Measurements from ENCODE around the gene SYNE1. TPM values are rescaled to one million over a fixed set of nuclear protein-coding genes. Genes with fewer than 3 reads are reported as not detected.
A peak's percentile ranks its signal among the peaks of the same experiment; 100 is the strongest.

The SYNE1 gene
- total RNA-seq, 1 donor from 2014 or later: 316 TPM

GRCh38 chr6:152271776-152272464, 365.2 kb downstream of the SYNE1 start:
- DNase-seq: no peak

- DNase-seq: no peak
Measured at GRCh38 chr6:152270301-152270925, 366.7 kb downstream of the SYNE1 start.

GRCh38 chr6:152268846-152269442, 368.2 kb downstream of the SYNE1 start:
- DNase-seq: no peak

- DNase-seq: no peak
Measured at GRCh38 chr6:152267967-152268845, 369.0 kb downstream of the SYNE1 start.

GRCh38 chr6:152265651-152266050, 371.5 kb downstream of the SYNE1 start:
- DNase-seq: no peak

GRCh38 chr6:152263582-152263981, 373.6 kb downstream of the SYNE1 start:
- DNase-seq: no peak

GRCh38 chr6:152261179-152261578, 376.0 kb downstream of the SYNE1 start:
- DNase-seq: no peak

GRCh38 chr6:152259234-152259633, 377.9 kb downstream of the SYNE1 start:
- DNase-seq: no peak

- DNase-seq: no peak
Measured at GRCh38 chr6:152257581-152257980, 379.6 kb downstream of the SYNE1 start.

GRCh38 chr6:152250127-152250526, 387.0 kb downstream of the SYNE1 start:
- no peak for DNase-seq

GRCh38 chr6:152248980-152249379, 388.2 kb downstream of the SYNE1 start:
- DNase-seq: no peak

GRCh38 chr6:152246554-152247337, 390.4 kb downstream of the SYNE1 start:
- no peak for DNase-seq

GRCh38 chr6:152244998-152245630, 392.0 kb downstream of the SYNE1 start:
- no peak for DNase-seq

GRCh38 chr6:152241013-152241766, 396.0 kb downstream of the SYNE1 start:
- no peak for DNase-seq

GRCh38 chr6:152240436-152240835, 396.7 kb downstream of the SYNE1 start:
- no peak for DNase-seq

- peak; percentile 15 for DNase-seq
Measured at GRCh38 chr6:152236370-152237097, 400.6 kb downstream of the SYNE1 start.

GRCh38 chr6:152233547-152234320, 403.4 kb downstream of the SYNE1 start:
- DNase-seq: no peak

- no peak for DNase-seq
Measured at GRCh38 chr6:152232501-152233151, 404.5 kb downstream of the SYNE1 start.

GRCh38 chr6:152229330-152229729, 407.8 kb downstream of the SYNE1 start:
- DNase-seq: no peak

All from occipital lobe (tissue), 2 donors.